Nephron (organoid): ENCODE measurements around the gene ZNF121.

Experiments
- H3K27ac Mint-ChIP-seq, 3 experiments: 2 replicates each; pipeline ENCODE4 v1.8.0; 2020; ENCODE audit warnings: mixed read lengths in 3 of 3, mild to moderate bottlenecking in 2 of 3, moderate library complexity in 1 of 3
- H3K27me3 Mint-ChIP-seq: 2 replicates; pipeline ENCODE4 v1.8.0; 2021; ENCODE audit warnings: low read depth, mild to moderate bottlenecking, moderate library complexity, mixed read lengths
- H3K36me3 Mint-ChIP-seq: 2 replicates; pipeline ENCODE4 v1.8.0; 2020; ENCODE audit warnings: low read depth, mixed read lengths
- H3K4me1 Mint-ChIP-seq: 2 replicates; pipeline ENCODE4 v1.8.0; 2020; ENCODE audit warnings: mixed read lengths
- H3K4me3 Mint-ChIP-seq, 3 experiments: 2 replicates each; pipeline ENCODE4 v1.8.0; 2020; ENCODE audit warnings: mild to moderate bottlenecking in 3 of 3, mixed read lengths in 3 of 3, moderate library complexity in 2 of 3
- H3K9me3 Mint-ChIP-seq: 2 replicates; pipeline ENCODE4 v1.8.0; 2020; ENCODE audit warnings: mixed read lengths
- TF ChIP-seq, protein P1 (sequence below), 3 experiments: fragments of 200-600 bp; sonication (generic); IDR thresholded peaks; one replicate each; pipeline ENCODE4 v1.5.0; 2021; ENCODE audit warnings: antibody characterized with exemption in 3 of 3; ENCODE audit not compliant: unreplicated experiment in 3 of 3

Gene ZNF121

DNA sequence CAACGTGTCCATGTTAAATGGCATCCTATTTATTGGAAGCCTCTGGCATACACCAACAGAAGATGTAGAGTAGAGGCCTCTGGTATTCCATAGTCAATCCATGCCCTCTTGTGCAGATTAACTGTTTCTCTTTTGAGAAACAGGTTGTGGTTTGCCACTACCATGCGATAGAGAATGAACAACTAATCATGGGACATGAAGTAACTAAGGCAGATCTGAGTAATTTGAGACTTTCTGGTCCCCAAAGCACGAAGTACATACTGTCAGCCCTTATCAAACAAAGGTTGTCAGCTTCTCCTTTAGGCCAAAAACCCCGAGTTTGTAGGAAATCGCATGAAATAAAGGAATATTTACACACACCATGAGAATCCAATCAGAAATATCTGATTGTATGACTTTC, 3.6 kb downstream of the ZNF121 start:
- Mint-ChIP-seq H3K27me3 (peaks cover 8% of the 10 kb centered on the region), H3K9me3 (peaks cover 57% of the 10 kb centered on the region), H3K4me1 (peaks cover 4% of the 10 kb centered on the region), H3K4me3 (peak overlapping the region; percentile 59 to 88 (median 76)), H3K36me3 (peaks cover 78% of the 10 kb centered on the region), H3K27ac (no peak overlapping the region)
- TF ChIP-seq, protein P1, sequence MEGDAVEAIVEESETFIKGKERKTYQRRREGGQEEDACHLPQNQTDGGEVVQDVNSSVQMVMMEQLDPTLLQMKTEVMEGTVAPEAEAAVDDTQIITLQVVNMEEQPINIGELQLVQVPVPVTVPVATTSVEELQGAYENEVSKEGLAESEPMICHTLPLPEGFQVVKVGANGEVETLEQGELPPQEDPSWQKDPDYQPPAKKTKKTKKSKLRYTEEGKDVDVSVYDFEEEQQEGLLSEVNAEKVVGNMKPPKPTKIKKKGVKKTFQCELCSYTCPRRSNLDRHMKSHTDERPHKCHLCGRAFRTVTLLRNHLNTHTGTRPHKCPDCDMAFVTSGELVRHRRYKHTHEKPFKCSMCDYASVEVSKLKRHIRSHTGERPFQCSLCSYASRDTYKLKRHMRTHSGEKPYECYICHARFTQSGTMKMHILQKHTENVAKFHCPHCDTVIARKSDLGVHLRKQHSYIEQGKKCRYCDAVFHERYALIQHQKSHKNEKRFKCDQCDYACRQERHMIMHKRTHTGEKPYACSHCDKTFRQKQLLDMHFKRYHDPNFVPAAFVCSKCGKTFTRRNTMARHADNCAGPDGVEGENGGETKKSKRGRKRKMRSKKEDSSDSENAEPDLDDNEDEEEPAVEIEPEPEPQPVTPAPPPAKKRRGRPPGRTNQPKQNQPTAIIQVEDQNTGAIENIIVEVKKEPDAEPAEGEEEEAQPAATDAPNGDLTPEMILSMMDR (IDR thresholded peaks at IDR 0.05; ENCODE audit: unreplicated experiment in 3 of 3), result no peak

GRCh38 chr19:9570255-9570654, 14.0 kb downstream of the ZNF121 start:
- no peak overlapping the region for H3K4me3 Mint-ChIP-seq
- H3K27ac Mint-ChIP-seq, result no peak overlapping the region
- no peaks in the 10 kb centered on the region for H3K27me3 Mint-ChIP-seq
- TF ChIP-seq, protein P1 (IDR thresholded peaks at IDR 0.05; ENCODE audit: unreplicated experiment in 3 of 3), result no peak
- peaks cover 90% of the 10 kb centered on the region for H3K9me3 Mint-ChIP-seq
- no peaks in the 10 kb centered on the region for H3K4me1 Mint-ChIP-seq
- peaks cover 100% of the 10 kb centered on the region for H3K36me3 Mint-ChIP-seq

- peaks cover 89% of the 10 kb centered on the region for H3K9me3 Mint-ChIP-seq
- H3K36me3 Mint-ChIP-seq, result peaks cover 100% of the 10 kb centered on the region
- TF ChIP-seq, protein P1 (IDR thresholded peaks at IDR 0.05; ENCODE audit: unreplicated experiment in 3 of 3), result no peak
- no peaks in the 10 kb centered on the region for H3K4me1 Mint-ChIP-seq
- H3K4me3 Mint-ChIP-seq, result no peak overlapping the region
- no peak overlapping the region for H3K27ac Mint-ChIP-seq
- peaks cover 4% of the 10 kb centered on the region for H3K27me3 Mint-ChIP-seq
These were observed 17.6 kb downstream of the ZNF121 start for GRCh38 chr19:9566729-9567128.

DNA sequence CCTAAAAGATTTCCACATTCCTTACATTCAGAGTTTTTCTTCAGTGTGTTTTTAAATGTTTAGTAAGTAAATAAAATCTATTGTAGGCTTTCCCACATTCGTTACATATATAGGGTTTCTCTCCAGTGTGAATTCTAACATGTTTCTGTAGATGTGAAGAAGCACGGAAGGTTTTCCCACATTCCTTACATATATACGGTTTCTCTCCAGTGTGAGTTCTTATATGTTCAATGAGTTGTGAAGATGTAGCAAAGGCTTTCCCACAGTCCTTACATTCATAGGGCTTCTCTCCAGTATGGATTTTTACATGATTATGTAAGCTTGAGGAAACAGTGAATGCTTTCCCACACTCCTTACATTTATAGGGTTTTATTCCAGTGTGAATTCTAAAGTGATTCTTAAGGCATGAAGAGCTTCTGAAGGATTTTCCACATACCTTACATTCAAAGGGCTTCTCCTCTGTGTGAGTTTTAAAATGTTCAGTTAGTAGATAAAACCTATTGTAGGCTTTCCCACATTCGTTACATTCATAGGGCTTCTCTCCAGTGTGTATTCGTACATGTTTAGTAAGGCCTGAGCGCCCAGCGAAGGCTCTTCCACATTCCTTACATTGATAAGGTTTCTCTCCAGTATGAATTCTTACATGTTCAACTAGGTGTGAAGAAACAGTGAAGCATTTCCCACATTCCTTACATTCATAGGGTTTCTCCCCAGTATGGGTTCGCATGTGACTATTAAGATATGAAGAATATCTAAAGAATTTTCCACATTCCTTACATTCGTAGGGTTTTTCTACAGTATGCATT, 18.2 kb downstream of the ZNF121 start:
- TF ChIP-seq, protein P1 (IDR thresholded peaks at IDR 0.05; ENCODE audit: unreplicated experiment in 3 of 3), result no peak
- Mint-ChIP-seq H3K9me3 (peaks cover 87% of the 10 kb centered on the region), H3K27ac (no peak overlapping the region), H3K4me1 (no peaks in the 10 kb centered on the region), H3K36me3 (peaks cover 100% of the 10 kb centered on the region), H3K27me3 (peaks cover 4% of the 10 kb centered on the region), H3K4me3 (no peak overlapping the region)

GRCh38 chr19:9552536-9553274, 31.6 kb downstream of the ZNF121 start:
- H3K27me3 Mint-ChIP-seq, result no peaks in the 10 kb centered on the region
- no peak overlapping the region for H3K27ac Mint-ChIP-seq
- peaks cover 43% of the 10 kb centered on the region for H3K9me3 Mint-ChIP-seq
- TF ChIP-seq, protein P1 (IDR thresholded peaks at IDR 0.05; ENCODE audit: unreplicated experiment in 3 of 3), result no peak
- H3K4me1 Mint-ChIP-seq, result no peaks in the 10 kb centered on the region
- H3K4me3 Mint-ChIP-seq, result no peak overlapping the region
- peaks cover 38% of the 10 kb centered on the region for H3K36me3 Mint-ChIP-seq
